ENCODE measurements around the gene SIPA1L3. TPM values are rescaled to one million over a fixed set of nuclear protein-coding genes. Genes with fewer than 3 reads are reported as not detected.
A peak's percentile ranks its signal among the peaks of the same experiment; 100 is the strongest.

SIPA1L3 gene
- total and polyA plus RNA-seq, 10 of the 15 experiments (the other 5 are each of a cell fraction or from before 2014, with no cell fraction given) = 0.24 to 66.2 (median 19.1) TPM

DNA sequence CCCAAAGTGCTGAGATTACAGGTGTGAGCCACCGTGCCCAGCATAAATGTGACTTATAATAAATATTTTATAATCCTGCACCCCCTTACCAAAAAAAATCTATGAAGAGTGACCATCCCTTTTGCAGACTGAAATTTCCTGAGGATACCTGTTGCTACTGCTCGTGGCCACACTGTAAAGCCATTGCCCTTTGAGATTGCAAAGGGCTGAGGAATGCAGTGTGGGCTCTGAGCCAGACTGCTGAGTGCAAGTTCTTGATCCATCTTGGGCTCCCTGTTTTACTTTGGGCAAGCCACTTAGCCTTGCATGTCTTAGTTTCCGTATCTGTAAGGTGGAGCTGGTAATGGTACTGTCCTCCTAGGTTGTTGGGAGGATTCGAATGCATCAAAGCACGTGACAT, 23.4 kb downstream of the SIPA1L3 start:
- no peak overlapping the region for H3K27ac ChIP-seq (ENCODE audit: control insufficient read depth, insufficient read depth)
- peaks cover 91% of the 10 kb centered on the region for H3K79me2 ChIP-seq (ENCODE audit: control insufficient read depth, insufficient read depth, low read length)
- POLR2A ChIA-PET = interaction anchor here (0.7 to 3.1 kb wide), 8 partner anchors 8 to 476 kb away, joined by 3 to 25 read pairs (median 6); partner anchors contain the start of genes SIPA1L3 and WDR87
- no peak overlapping the region for H3K9ac ChIP-seq (ENCODE audit: control insufficient read depth, insufficient read depth, low read length)
- no peak overlapping the region for H3K4me2 ChIP-seq (ENCODE audit: control insufficient read depth, insufficient read depth)
- SMC1A ChIA-PET (ENCODE audit: uncharacterized antibody, unreplicated experiment) = interaction anchor here (0.8 to 4.2 kb wide), 11 partner anchors 11 to 117 kb away, joined by 3 to 46 read pairs (median 27); partner anchors contain the start of gene SIPA1L3
- in situ Hi-C loops (cut with MboI) (no loop called here), intact Hi-C loops (cut with micrococcal nuclease; ENCODE audit: unreplicated experiment) (no loop called here)
- BruUV-seq (replicated peaks) = no TSS peak
- CTCF ChIA-PET = interaction anchor here (0.8 to 2.9 kb wide), 7 partner anchors 9 to 406 kb away, joined by 3 to 27 read pairs (median 11); partner anchors contain the start of gene CATSPERG
- H3K36me3 ChIP-seq (ENCODE audit: control insufficient read depth in 2 of 2, insufficient read depth in 2 of 2, low read length in 1 of 2) = peaks cover 4 to 9% of the 10 kb centered on the region in 2 experiments; a peak in 3 of 4 replicates
- H3K4me1 ChIP-seq (ENCODE audit: control insufficient read depth, insufficient read depth, low read length) = peaks cover 61% of the 10 kb centered on the region
- no peak overlapping the region for H3K4me3 ChIP-seq
- TF ChIP-seq EED (IDR thresholded peaks at IDR 0.05; ENCODE audit: low read depth) = no peak
- TF ChIP-seq, protein P1, sequence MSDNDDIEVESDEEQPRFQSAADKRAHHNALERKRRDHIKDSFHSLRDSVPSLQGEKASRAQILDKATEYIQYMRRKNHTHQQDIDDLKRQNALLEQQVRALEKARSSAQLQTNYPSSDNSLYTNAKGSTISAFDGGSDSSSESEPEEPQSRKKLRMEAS (IDR thresholded peaks at IDR 0.05; ENCODE audit: low read depth, low read length) = no peak
- H3K9me3 ChIP-seq (replicated peaks; ENCODE audit: control insufficient read depth, insufficient read depth, low read length) = peaks cover 11% of the 10 kb centered on the region
- H4K20me1 ChIP-seq (ENCODE audit: control insufficient read depth, insufficient read depth) = no peaks in the 10 kb centered on the region
- RAD21 ChIA-PET (ENCODE audit: unreplicated experiment) = interaction anchor here (0.8 to 4.6 kb wide), 5 partner anchors 10 to 73 kb away, joined by 3 to 66 read pairs (median 22); partner anchors contain the start of genes SIPA1L3 and WDR87
- ATAC-seq (no peak), DNase-seq (ENCODE audit: low read depth, low spot score) (no peak), FAIRE-seq (no peak)
- WGBS (ENCODE audit: insufficient coverage, insufficient replicate concordance, low lambda C conversion rate, missing lambda C conversion rate) = 95% methylated on average over 5 of the region's 5 CpGs
- H2AFZ ChIP-seq (ENCODE audit: control insufficient read depth, low read depth, low read length) = no peak overlapping the region
- H3K27me3 ChIP-seq (replicated peaks in 1 of 2; ENCODE audit: control insufficient read depth in 2 of 2, insufficient read depth in 2 of 2, low read length in 1 of 2) = no peaks in the 10 kb centered on the region

DNA sequence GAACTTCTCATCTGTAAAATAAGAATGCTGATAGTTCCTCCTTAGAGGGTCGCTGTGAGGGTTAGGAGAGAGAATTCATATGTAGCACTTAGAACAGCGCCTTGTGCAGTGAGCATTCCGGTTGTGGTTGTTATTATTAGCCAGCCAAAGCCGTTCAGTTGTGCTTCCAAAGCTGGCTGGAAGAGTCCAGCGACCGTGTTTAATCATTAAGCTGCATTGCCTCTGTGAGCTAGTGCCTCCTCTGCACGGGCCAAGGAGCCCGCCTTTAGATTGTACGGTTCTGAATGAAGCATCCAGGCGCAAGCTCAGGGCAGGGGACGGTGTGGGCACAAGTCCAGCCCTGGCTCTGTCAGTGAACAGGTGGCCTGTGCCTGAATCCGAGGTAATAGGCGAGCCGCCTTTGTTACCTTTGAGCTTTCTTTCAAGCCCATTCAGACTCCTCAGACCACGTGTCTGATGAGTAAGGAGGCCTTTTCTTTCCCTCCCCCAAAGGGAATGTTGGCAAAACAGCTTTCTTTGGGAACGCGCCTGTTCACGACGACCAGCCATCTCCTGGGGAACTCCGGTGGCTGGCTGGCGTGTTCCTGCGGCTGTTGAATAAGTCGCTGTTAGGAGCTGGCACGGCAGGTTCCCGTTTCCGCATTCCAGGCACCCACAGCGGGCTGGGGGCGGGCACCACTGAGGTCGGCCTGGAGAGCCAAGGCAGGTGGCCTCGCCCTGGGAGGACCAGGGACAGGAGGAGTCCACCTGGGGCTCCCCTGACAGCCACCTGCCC, 25.1 kb downstream of the SIPA1L3 start:
- H3K9me3 ChIP-seq (replicated peaks; ENCODE audit: control insufficient read depth, insufficient read depth, low read length) = peaks cover 27% of the 10 kb centered on the region
- H3K4me3 ChIP-seq = peak overlapping the region; percentile 69
- peak; percentile 70 for ATAC-seq
- H3K9ac ChIP-seq (ENCODE audit: control insufficient read depth, insufficient read depth, low read length) = peak overlapping the region; percentile 76
- peaks cover 93% of the 10 kb centered on the region for H3K79me2 ChIP-seq (ENCODE audit: control insufficient read depth, insufficient read depth, low read length)
- no peak for FAIRE-seq
- peak overlapping the region; percentile 98 for H3K4me2 ChIP-seq (ENCODE audit: control insufficient read depth, insufficient read depth)
- BruUV-seq (replicated peaks) = TSS peak; percentile 82
- H4K20me1 ChIP-seq (ENCODE audit: control insufficient read depth, insufficient read depth) = no peaks in the 10 kb centered on the region
- intact Hi-C loops (cut with micrococcal nuclease; ENCODE audit: unreplicated experiment) (no loop called here), in situ Hi-C loops (cut with MboI) (no loop called here)
- H2AFZ ChIP-seq (ENCODE audit: control insufficient read depth, low read depth, low read length) = peak overlapping the region; percentile 76
- H3K27ac ChIP-seq (ENCODE audit: control insufficient read depth, insufficient read depth) = peak overlapping the region; percentile 87
- WGBS (ENCODE audit: insufficient coverage, insufficient replicate concordance, low lambda C conversion rate, missing lambda C conversion rate) = 51% methylated on average over 28 of the region's 30 CpGs
- no peaks in the 10 kb centered on the region for H3K27me3 ChIP-seq (replicated peaks in 1 of 2; ENCODE audit: control insufficient read depth in 2 of 2, insufficient read depth in 2 of 2, low read length in 1 of 2)
- POLR2A ChIA-PET = interaction anchor here (0.6 to 3.5 kb wide), 21 partner anchors 10 to 444 kb away, joined by 3 to 25 read pairs (median 8); partner anchors contain the start of genes SIPA1L3 and WDR87
- H3K36me3 ChIP-seq (ENCODE audit: control insufficient read depth in 2 of 2, insufficient read depth in 2 of 2, low read length in 1 of 2) = peaks cover 2 to 16% of the 10 kb centered on the region in 2 experiments; a peak in 3 of 4 replicates
- peaks cover 46% of the 10 kb centered on the region for H3K4me1 ChIP-seq (ENCODE audit: control insufficient read depth, insufficient read depth, low read length)
- CTCF ChIA-PET = interaction anchor here (0.7 to 2.9 kb wide), 22 partner anchors 9 to 201 kb away, joined by 3 to 33 read pairs (median 8); partner anchors contain the start of genes SIPA1L3 and WDR87
- no peak for DNase-seq (ENCODE audit: low read depth, low spot score)
- SMC1A ChIA-PET (ENCODE audit: uncharacterized antibody, unreplicated experiment) = interaction anchor here (0.6 to 4.2 kb wide), 26 partner anchors 8 to 207 kb away, joined by 3 to 46 read pairs (median 6); partner anchors contain the start of gene SIPA1L3
- RAD21 ChIA-PET (ENCODE audit: unreplicated experiment) = interaction anchor here (0.7 to 4.6 kb wide), 23 partner anchors 9 to 128 kb away, joined by 3 to 66 read pairs (median 6); partner anchors contain the start of genes SIPA1L3 and WDR87
- no peak for TF ChIP-seq PAX8 (IDR thresholded peaks at IDR 0.05)
- TF ChIP-seq, protein P2, sequence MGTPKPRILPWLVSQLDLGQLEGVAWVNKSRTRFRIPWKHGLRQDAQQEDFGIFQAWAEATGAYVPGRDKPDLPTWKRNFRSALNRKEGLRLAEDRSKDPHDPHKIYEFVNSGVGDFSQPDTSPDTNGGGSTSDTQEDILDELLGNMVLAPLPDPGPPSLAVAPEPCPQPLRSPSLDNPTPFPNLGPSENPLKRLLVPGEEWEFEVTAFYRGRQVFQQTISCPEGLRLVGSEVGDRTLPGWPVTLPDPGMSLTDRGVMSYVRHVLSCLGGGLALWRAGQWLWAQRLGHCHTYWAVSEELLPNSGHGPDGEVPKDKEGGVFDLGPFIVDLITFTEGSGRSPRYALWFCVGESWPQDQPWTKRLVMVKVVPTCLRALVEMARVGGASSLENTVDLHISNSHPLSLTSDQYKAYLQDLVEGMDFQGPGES (IDR thresholded peaks at IDR 0.05) = no peak
- TF ChIP-seq, protein P3, sequence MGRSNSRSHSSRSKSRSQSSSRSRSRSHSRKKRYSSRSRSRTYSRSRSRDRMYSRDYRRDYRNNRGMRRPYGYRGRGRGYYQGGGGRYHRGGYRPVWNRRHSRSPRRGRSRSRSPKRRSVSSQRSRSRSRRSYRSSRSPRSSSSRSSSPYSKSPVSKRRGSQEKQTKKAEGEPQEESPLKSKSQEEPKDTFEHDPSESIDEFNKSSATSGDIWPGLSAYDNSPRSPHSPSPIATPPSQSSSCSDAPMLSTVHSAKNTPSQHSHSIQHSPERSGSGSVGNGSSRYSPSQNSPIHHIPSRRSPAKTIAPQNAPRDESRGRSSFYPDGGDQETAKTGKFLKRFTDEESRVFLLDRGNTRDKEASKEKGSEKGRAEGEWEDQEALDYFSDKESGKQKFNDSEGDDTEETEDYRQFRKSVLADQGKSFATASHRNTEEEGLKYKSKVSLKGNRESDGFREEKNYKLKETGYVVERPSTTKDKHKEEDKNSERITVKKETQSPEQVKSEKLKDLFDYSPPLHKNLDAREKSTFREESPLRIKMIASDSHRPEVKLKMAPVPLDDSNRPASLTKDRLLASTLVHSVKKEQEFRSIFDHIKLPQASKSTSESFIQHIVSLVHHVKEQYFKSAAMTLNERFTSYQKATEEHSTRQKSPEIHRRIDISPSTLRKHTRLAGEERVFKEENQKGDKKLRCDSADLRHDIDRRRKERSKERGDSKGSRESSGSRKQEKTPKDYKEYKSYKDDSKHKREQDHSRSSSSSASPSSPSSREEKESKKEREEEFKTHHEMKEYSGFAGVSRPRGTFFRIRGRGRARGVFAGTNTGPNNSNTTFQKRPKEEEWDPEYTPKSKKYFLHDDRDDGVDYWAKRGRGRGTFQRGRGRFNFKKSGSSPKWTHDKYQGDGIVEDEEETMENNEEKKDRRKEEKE (IDR thresholded peaks at IDR 0.05) = no peak

Measured in GM12878 (cell line).